ENCODE data around the gene MTMR6.
"Not testable (repeated sequence)": the region's sequence is repeated elsewhere in the genome, so short reads cannot be mapped to it uniquely, and the experiment has no call there.

The MTMR6 gene

GRCh38 chr13:25286969-25287961 is at the start of gene MTMR6:
TSS of gene MTMR6 (minus strand) at chr13:25287488. CDS start at chr13:25287247, 241 bp downstream.
- peak; percentile 96 for DNase-seq (ENCODE audit: low spot score)

GRCh38 chr13:25335856-25336255 is 48.6 kb upstream of the MTMR6 start:
- no peak for DNase-seq (ENCODE audit: low spot score)

GRCh38 chr13:25330541-25330940 is 43.3 kb upstream of the MTMR6 start:
- no peak for DNase-seq (ENCODE audit: low spot score)

- no peak for DNase-seq (ENCODE audit: low spot score)
Observed at GRCh38 chr13:25329706-25330105, 42.4 kb upstream of the MTMR6 start.

GRCh38 chr13:25324100-25324499 is 36.8 kb upstream of the MTMR6 start:
- no peak for DNase-seq (ENCODE audit: low spot score)

GRCh38 chr13:25319771-25320170 is 32.5 kb upstream of the MTMR6 start:
- DNase-seq (ENCODE audit: low spot score), result no peak

GRCh38 chr13:25318946-25319345 is 31.7 kb upstream of the MTMR6 start:
- not testable (repeated sequence) for DNase-seq (ENCODE audit: low spot score)

- DNase-seq (ENCODE audit: low spot score), result no peak
Observed at GRCh38 chr13:25310891-25311290, 23.6 kb upstream of the MTMR6 start.

- no peak for DNase-seq (ENCODE audit: low spot score)
Observed at GRCh38 chr13:25306671-25307464, 19.6 kb upstream of the MTMR6 start.

- DNase-seq (ENCODE audit: low spot score), result no peak
Observed at GRCh38 chr13:25302121-25302520, 14.8 kb upstream of the MTMR6 start.

- peak; percentile 96 for DNase-seq (ENCODE audit: low spot score)
Observed at GRCh38 chr13:25301347-25302113, 14.2 kb upstream of the MTMR6 start, which contains the start of gene NUP58. TSS of gene NUP58 (plus strand) at chr13:25301625. CDS start at chr13:25301774, 149 bp downstream.

- peak; percentile 32 for DNase-seq (ENCODE audit: low spot score)
Observed at GRCh38 chr13:25300861-25301346, 13.6 kb upstream of the MTMR6 start.

GRCh38 chr13:25295701-25296100 is 8.4 kb upstream of the MTMR6 start:
- no peak for DNase-seq (ENCODE audit: low spot score)

- no peak for DNase-seq (ENCODE audit: low spot score)
Observed at GRCh38 chr13:25295228-25295627, 7.9 kb upstream of the MTMR6 start.

GRCh38 chr13:25292301-25292700 is 5.0 kb upstream of the MTMR6 start:
- DNase-seq (ENCODE audit: low spot score), result no peak

- DNase-seq (ENCODE audit: low spot score), result no peak
Observed at GRCh38 chr13:25291691-25292090, 4.4 kb upstream of the MTMR6 start.

- DNase-seq (ENCODE audit: low spot score), result no peak
Observed at GRCh38 chr13:25288966-25289365, 1.7 kb upstream of the MTMR6 start.

GRCh38 chr13:25286308-25286968 is 850 bp downstream of the MTMR6 start:
- peak; percentile 60 for DNase-seq (ENCODE audit: low spot score)

GRCh38 chr13:25281935-25282332 is 5.4 kb downstream of the MTMR6 start:
- no peak for DNase-seq (ENCODE audit: low spot score)

GRCh38 chr13:25281193-25281934 is 5.9 kb downstream of the MTMR6 start:
- DNase-seq (ENCODE audit: low spot score), result no peak

Data from AG20443 (cell line).